H1 (cell line): Measurements from ENCODE around the gene ZC3H18. TPM values are rescaled to one million over a fixed set of nuclear protein-coding genes. Genes with fewer than 3 reads are reported as not detected.

Experiments
- CBX5 ChIP-seq: fragments of 300-800, 300-1000 bp; sonication (generic); IDR thresholded peaks from 2 replicates; pipeline ENCODE4 v1.7.1; 2016; ENCODE audit warnings: antibody characterized with exemption, low read length, low read depth
- NANOG ChIP-seq: IDR thresholded peaks from 2 replicates; pipeline ENCODE4 v1.6.1; 2011; ENCODE audit warnings: low read length, low read depth, mild to moderate bottlenecking, inconsistent platforms; ENCODE audit not compliant: insufficient read depth, poor library complexity, severe bottlenecking
- RNF2 ChIP-seq: fragments of 200-900, 300-1000 bp; sonication (generic); IDR thresholded peaks from 2 replicates; pipeline ENCODE4 v1.7.1; 2016; ENCODE audit warnings: borderline replicate concordance, low read depth, mild to moderate bottlenecking, antibody characterized with exemption, low read length; ENCODE audit not compliant: poor library complexity, severe bottlenecking; ENCODE audit errors: missing control alignments
- SP4 ChIP-seq: IDR thresholded peaks from 2 replicates; pipeline ENCODE4 v1.6.1; 2012; ENCODE audit warnings: low read length, inconsistent platforms
- polyA plus RNA-seq, 7 experiments: library from polyadenylated mRNA; depleted of rRNA in 3 of 7; stranded (reverse) in 5 of 7; unstranded in 2 of 7; fragments of >200 nt in 5 of 7; fragments of 200-250 nt in 2 of 7; gene quantifications; 1 replicate in 5 of 7; 2 replicates in 1 of 7; 4 replicates in 1 of 7; pipeline versions ENCODE4 v1.2.1 to v1.2.3, GENCODE V29; 2011 to 2013; ENCODE audit warnings: missing spikeins in 2 of 7, mixed read lengths in 2 of 7
- total RNA-seq: library from RNA; stranded (reverse); fragmentation: NEBNext Ultra II Directional; extraction: Animal tissue kit (Norgen Biotek cat#: 25700); gene quantifications from 2 replicates; pipeline ENCODE4 v1.2.1, GENCODE V29; 2021

ZC3H18 gene
- total and polyA plus RNA-seq, 2 of the 8 experiments (the other 6 are each of a cell fraction or from before 2014, with no cell fraction given), result 12.1 to 73.2 TPM

DNA sequence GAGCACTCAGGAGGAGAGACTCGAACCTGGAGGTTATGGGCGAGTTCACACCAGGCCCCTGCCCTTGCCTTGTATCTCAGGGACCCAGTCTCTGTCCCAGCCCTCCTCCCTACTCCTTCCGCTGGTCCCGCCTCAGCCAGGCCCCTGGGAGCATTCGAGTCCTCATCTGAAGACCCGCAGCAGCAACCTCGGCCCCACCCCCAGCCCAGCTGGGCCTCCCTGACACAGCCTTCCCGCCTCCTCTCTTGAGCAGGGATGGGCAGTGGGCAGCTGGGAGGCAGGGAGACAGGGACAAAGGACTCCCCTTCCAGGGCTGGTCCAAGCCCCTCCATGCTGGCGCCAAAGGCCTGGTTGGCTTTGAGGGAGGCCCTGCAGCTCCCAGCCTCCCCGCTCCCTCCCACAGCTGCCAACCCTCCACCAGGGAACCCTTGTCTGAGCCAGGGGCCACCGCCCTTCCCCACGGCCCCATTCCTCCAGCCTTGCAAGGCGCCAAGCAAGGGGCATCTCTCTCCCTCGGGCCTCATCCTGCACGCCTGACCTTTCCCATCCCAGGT is 15.4 kb upstream of the ZC3H18 start (continued):
- TF ChIP-seq NANOG, result no peak
- no peak for TF ChIP-seq SP4
- TF ChIP-seq RNF2, result no peak
- TF ChIP-seq CBX5, result no peak
